Activated CD4-positive, alpha-beta T cell treated with anti-CD3 and anti-CD28 coated beads, Interleukin-10, Interleukin-2, amounts not matched to agents 100 ng/mL and 50 ng/mL, durations not matched to agents 16 hours and 8 hours (primary cell): ENCODE measurements around the gene ZNF318.
"Not testable (repeated sequence)": the region's sequence is repeated elsewhere in the genome, so short reads cannot be mapped to it uniquely, and the experiment has no call there.

Source experiments
- DNase-seq: peaks from one replicate; pipeline ENCODE4 v3.0.0-alpha.2; 2020

Gene ZNF318

DNA sequence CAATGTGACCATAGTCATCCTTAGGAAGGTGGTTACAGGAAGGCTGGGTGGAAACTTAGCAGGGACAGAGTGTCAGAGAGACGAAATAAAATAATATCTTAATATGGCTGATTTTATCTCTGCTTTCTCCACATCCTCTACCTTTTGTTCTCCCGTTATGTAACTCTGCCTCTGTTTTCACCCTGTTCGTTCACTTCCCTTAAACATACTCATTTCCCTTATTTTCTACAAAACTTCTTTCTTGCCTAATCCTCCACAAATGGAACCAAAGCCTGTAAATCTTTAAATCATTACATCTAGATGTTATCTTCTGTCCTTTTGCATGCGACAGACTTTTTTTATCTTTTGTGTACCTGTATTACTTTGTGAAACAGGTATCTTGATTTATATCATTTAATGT lies 37.6 kb downstream of the ZNF318 start:
- no peak for DNase-seq

DNA sequence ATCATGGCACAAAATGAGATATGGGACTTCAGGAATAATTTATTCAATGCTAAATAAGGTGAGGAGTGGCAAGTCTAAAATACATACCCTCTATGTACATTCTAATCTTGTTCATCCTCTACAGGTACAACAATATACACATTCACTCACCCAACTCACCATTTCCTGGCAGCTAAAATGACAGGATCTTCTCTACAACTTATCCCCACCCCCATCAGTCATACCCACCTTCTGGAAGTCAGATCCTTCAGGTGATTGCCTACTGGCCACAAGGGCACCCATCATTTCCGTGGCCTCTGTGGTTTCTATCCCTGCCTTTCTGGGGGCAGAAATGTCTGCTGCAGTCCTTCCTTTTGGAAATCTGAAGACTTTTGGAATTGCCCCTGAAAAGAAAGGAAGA lies 38.0 kb downstream of the ZNF318 start:
- no peak for DNase-seq

DNA sequence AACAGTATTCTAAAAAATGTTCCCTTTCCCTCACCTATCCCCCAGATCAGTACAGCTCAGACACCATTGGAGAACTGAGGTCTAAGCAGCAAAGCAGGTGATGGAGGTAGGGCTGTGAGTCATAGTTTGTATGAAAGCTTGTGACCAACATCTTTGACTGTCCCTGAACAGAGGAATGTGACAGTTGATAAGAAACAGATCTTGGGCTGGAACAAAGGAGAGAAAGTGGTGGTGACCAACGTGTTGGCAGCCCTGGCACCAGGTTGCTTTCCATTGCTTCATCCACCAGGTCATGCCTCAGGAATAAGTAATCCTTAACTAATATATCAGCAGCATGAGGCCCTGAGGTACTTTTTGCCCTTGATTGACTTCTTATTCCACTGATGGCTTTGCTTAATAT lies 40.9 kb downstream of the ZNF318 start:
- no peak for DNase-seq

DNA sequence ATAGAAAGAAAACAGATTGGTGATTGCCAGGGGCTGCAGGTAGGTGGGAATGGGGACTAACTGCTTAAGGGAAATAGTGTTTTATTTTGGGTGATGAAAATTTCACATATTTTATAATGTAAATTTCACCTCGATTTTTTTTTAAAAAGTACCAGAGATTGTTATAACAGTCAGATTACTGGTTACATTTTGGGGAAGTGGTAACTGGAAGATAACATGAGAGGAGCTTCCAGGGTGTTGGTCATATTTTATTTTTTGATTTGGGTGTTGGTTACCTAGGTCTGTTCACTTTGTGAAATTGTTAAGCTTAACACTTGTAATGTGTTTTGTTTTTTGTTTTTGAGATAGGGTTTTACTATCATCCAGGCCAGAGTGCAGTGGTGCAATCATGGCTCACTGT lies 43.6 kb downstream of the ZNF318 start:
- no peak for DNase-seq

DNA sequence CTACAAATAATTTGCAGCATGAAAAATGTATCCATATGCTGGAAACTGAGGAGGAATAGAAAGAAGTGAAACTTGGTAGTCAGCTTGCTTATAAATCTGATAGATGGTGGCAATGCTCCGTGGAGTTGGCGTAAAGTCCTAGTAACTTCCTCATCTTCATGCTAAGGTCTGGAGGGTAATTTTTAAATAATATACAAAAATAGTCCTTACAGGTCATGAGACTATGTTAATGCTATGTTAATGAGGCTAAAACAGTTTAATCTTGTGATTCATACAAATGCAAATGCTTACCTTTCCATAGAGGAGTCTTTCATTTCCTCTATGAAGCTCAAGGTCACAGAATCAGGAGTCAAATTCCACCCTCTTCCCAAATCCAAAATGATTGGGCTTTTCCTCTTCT lies 51.4 kb downstream of the ZNF318 start:
- no peak for DNase-seq

DNA sequence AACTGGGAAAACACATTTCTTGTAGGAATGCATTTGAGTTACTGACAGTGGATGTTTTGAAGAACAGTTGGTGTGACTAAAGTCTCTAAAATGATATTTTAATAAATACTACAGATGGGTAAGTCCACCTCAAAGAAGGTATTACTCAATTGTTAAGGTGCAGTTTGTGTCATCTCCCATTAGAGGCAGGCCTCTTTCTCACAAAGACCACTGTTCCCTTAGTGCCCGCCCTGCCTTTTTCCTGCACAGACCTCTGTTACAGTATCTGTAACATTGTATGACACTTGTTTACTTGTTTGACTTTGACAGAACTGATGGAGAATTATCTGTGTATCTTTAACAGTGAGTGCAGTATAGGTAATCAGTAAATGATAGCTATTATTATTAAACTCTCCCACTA lies 55.6 kb downstream of the ZNF318 start:
- no peak for DNase-seq

DNA sequence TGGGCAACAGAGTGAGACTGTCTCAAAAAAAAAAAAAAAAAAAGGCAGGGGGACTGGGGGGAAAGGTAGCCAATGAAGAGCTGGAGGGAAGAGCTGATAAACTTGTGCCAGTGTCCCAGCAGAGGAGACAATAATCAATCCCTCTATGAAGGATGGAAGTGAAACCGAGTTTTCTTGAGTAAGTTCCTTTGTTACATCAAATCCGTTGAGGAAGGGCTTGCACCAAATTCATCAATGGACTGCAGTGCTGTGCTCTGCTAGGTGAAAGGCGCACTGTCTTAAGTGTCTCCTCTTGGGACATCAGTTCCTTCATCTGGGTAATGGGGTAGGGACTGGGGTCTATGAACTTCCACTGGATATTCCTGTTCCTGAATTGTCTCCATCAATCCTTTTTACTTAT lies 57.8 kb downstream of the ZNF318 start:
- DNase-seq = no peak

DNA sequence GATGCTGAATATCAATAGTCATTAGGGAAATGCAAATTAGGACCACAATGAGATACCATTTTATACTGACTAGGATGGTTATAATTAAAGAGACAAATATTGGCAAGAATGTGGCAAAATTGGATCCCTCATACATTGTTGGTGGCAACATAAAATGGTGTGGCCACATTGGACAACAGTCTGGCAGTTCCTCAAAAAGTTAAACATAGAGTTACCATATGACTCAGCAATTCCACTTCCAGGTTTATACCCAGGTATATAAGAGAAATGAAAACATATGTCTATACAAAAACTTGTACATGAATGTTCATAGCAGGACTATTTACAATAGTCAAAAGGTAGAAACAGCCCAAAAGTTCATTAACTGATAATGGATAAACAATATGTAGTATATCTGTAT lies 58.8 kb downstream of the ZNF318 start:
- no peak for DNase-seq

DNA sequence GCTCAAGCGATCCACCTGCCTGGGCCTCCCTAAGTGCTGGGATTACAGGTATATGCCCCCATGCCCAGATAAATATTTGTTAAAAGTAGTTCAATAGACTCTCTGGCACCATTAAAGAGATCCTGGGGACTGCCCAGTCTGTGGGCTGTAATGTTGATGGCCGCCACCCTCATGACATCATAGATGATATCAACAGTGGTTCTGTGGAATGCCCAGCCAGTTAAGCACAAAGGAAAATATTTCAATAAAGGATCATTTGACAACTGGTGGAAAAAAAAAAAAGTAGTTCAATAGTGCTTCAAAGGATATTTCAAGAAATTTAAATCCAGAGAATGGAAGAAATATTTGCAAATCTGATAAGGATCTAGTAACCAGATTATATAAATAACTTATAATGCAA lies 59.3 kb downstream of the ZNF318 start:
- DNase-seq = no peak

DNA sequence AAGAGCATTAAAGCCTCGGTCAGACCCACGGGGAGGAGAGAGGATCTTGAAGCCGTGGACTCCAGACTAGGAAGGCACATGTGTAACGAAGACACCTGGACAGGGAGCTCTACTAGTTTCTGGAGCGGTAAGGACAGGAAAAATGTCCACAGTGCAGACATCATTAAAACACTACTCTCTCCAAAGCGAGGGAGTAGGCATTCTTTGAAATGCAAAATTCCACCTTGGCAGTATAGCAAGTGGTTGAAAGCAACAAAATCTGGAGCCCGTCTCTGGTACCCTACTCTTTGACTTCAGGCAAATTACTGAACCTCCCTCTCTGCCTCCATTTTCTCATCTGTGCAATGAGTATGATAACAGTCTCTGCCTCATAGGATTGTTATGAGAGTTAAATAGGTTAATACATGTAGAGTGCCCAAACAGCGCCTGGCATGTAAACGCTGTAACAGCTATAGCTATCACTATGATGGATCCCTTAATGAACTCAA lies 60.4 kb downstream of the ZNF318 start:
- DNase-seq = no peak

DNA sequence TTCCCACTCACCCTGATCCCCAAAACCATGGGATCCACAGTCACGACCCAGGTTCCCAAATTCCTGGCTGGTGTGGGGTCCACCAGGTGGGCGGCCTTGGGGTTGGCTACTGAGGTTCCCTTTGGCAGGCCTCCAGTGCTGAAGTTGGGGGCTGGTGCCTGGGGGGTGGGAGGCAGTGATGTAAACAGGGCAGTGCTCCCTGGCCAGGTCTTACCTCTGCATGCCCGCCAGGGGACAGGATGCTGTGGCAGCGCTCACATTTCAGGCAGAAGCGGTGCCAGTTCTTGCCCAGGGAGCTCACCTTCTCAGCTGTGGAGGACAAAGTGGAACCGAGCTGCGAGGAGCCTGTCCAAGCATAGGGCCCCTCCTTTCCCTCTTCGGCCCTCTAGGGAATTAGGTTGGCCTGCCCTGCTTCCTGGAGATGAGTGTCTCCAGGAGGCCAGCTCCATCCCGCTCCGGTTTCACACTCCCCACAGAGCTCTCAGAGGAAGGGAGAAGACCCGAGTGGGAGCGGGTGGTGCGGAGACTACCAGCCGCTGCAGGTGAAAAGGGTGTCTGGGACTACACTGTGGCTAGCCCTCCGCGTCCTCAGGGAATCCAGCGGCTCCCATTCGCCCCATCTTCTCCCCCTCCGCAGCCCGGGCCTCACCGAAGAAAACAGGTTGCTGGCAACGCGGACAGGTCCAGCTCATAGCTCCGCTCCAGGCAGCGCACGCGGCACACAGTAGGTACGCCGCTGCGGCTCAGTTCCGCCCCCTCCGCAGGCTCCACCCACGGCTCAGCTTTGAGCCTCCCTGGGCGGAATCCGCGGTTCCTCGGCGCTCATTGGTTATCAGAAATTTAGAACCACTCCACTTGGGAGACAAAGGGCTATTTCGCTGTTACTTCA lies 61.1 kb downstream of the ZNF318 start, which contains the start of gene CRIP3:
Gene CRIP3, minus strand, starts transcription at position 726 of the 889 bp plus-strand sequence. Its CDS starts 34 bp downstream, at position 692.
- peak; percentile 52 for DNase-seq

DNA sequence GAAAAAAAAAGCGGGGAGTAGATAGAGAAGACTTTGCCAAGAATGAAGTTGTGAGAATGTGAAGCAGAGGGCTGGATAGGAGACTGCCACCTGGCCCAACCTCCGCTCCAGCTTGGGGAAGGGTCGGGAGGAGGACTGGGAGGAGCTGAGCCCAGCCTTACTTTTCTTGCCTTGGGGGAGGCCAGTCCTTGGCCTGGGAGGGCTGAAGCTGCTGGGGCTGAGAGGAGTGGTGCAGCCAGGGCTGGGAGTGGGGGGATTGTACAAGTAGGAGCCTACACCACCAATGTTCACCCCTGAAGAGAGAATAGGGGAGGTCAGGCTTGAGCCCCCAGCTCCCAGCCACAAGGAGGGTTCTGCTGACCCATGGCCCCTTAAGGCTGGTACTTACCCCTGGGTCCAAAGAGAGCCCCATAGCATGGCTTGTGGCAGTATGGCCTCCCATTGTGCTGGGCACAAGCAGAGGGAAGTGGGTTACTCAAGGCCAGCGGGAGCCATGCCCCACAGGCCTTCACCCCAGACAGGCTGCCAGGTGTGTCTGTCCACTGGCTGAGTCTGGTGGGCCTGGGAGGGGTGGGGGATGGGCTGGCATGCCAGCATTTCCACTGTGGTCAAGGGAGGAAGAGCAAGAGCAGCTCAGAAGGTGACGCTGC lies 61.9 kb downstream of the ZNF318 start:
- DNase-seq = no peak

DNA sequence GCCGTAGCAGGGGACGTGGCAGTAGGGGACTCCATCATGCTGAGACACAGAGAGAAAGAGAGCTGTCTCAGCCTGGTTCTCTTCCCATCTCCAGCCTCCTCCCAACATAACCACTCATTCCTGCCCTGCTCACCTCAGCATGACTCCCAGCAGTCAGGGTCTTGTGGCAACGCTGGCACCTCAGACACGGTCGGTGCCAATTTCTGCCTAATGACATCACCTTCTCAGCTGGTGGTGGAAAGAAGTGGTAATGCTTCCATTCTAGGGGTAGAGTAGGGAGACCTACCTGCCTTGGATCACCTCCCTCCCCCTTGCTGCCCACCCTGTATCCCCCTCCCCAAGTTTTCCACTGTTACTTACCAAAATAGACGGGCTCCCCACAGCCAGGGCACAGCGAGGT lies 63.4 kb downstream of the ZNF318 start:
- DNase-seq = no peak

DNA sequence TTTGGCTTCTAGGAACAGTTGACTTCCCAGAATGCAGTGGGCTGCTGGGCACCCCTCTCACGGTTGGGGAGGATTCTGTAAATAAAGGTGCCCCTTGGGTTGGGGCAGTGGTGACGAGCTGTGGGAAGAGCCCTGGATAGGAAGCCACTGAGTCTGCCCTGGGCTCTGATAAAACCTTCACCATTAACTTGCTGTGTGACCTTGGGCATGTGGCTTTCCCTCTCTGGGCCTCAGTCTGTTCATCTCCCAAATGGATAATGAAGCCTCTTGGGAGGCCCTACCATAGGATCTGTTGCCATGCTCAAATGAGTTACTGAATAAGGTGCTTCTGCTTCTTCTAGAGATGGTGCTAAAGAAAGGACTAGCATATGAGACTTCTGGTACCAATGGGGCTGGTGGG lies 64.6 kb downstream of the ZNF318 start:
- DNase-seq = no peak

DNA sequence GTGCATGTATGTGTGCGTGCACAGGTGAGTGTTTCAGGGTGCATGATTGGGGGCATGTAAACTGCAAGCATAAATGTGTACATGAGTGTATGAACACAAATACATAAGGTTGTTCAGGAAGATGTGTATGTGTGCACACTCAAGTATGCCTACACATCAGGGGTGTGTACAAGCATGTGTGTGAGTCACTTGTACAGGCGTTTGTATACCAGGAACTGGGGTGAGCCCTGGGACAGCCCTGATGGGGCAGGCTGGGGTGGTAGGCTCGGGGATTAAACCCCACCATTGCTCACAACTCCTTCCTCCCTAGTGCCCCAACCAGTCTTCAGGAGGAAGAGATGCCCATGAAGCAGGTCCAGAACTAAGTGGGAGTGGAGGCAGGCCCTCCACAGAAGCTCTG lies 65.1 kb downstream of the ZNF318 start:
- DNase-seq = no peak

DNA sequence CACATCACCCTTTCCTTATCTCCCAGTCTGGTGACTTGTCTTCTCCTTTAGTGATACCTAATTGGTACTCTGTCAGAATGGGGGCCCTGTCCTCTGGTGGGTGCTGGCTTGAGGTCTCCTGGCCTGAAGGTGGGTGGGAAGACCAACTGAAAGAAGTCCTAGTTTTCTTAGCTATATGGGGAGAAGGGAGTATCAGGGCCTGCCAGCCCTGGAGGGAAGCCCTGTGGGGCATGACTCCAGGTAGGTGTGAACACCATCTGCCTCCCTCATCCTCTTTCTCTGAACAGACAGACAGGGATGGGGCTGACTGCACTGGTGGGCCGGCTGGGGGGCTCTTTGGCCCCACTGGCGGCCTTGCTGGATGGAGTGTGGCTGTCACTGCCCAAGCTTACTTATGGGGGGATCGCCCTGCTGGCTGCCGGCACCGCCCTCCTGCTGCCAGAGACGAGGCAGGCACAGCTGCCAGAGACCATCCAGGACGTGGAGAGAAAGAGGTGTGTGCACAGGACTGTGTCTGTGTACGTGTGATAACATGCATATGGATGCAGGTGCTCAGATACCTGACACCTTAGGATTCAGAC lies 65.6 kb downstream of the ZNF318 start:
- no peak for DNase-seq

DNA sequence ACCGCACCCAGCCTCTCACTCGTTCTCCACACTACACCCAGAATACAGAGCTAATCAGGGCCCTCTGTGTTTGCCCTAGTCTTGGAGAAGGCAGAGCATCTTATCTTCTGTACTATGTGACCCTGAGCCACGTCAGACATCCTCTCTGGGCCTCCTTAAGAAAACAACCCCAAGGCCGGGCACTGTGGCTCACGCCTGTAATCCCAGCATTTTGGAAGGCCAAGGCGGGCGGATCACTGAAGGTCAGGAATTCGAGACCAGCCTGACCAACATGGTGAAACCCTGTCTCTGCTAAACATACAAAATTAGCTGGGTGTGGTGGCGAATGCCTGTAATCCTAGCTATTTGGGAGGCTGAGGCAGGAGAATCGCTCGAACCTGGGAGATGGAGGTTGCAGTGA lies 66.4 kb downstream of the ZNF318 start:
- DNase-seq = not testable (repeated sequence)

DNA sequence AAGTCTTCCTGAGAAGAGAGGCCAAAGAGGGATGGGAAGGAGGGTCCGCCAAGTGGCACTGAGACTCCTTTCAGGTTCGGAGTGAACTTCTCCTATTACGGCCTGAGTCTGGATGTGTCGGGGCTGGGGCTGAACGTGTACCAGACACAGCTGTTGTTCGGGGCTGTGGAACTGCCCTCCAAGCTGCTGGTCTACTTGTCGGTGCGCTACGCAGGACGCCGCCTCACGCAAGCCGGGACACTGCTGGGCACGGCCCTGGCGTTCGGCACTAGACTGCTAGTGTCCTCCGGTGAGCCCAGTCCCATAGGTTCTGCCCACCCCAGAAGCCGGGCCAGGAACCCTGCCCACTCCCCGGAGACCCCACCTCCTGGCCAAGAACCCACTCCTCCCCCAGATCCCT lies 67.3 kb downstream of the ZNF318 start:
- DNase-seq = no peak

DNA sequence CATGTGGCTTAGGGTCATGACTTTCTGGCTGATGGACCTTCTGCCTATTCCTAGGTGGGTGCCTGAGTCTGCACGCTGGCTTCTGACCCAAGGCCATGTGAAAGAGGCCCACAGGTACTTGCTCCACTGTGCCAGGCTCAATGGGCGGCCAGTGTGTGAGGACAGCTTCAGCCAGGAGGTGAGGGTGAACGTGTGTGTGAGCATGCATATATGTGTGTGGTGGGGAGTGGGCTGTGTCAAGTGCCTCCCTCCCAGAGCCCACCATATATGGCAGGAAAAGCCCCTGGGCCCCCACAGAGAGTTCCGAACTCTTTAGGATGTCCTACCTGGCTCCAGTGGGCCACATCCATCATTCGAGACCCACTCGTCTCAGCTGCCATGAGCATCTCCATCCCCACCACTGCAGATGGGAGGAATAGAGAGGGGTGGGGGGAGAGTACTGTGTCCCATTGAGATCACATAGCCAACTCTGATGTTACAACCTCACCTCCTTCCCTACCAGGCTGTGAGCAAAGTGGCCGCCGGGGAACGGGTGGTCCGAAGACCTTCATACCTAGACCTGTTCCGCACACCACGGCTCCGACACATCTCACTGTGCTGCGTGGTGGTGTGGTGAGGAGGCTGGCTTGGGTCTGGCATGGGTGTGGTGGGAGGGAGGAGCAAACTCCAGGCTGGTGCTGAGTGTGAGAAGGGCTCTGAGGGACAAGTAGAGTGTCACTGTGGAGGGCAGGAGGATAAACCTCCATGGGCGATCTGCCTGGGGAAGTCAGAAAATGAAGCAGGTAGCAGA lies 68.2 kb downstream of the ZNF318 start:
- no peak for DNase-seq

DNA sequence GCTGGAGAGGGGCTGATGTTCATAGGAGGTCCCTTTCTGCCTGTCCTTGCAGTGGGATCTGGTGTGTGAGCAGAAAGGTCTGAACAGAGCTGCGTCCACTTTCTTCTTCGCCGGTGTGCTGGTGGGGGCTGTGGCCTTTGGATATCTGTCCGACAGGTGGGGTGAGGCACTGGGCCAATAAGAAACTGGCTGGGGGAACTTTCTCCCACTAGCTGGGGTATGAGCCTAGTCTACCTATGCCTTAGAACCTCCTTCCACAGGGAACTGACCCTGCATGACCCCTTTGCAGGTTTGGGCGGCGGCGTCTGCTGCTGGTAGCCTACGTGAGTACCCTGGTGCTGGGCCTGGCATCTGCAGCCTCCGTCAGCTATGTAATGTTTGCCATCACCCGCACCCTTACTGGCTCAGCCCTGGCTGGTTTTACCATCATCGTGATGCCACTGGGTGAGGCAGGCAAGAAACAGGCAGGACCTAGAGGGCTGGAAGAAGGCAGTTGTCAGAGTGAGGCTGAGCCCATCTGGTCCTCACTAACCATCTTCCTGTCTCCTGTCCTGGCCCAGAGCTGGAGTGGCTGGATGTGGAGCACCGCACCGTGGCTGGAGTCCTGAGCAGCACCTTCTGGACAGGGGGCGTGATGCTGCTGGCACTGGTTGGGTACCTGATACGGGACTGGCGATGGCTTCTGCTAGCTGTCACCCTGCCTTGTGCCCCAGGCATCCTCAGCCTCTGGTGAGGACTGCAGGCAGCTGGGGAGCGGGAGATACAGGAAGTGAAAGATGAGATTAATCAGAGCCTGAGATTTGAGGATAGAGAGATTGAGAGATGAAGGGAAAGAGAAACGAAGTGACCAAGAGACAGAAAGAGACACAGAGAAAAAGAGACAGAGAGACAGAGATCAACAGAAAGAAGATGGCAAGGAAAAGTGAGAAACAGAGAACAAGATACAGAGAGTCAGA lies 69.8 kb downstream of the ZNF318 start:
- no peak for DNase-seq

DNA sequence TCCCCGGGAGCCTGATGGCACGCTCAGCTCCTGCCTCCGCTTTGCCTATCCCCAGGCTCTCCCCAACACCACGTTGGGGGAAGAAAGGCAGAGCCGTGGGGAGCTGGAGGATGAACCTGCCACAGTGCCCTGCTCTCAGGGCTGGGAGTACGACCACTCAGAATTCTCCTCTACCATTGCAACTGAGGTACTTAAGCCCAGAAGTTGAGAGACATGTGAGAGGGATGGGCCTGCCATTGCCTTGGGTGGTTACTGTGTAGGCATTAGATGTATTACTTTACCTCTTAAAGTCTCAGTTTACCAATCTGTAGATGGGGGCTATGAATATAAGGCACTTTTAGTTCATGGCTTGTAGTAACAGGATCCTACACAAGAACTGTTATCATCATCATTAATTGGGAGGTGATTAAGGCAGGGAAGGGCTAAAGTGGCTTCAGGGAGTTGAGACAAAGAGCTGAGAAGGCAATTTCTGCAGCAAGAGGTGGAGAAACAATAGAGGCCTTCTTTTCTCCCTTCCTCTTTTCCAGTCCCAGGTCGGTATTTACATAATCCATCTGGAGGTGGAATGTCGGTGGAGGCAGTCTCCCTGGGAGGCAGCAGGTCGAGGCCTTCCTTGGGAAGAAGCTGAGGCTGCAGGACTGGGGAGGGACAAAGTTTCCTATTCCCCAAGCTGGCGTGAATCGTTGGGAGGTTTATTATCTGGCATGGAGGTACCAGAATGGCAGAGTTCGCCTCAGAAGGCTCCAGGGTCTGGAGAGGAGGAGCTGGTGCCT lies 70.7 kb downstream of the ZNF318 start:
- no peak for DNase-seq
